HG02885 (cell line): ENCODE measurements around the gene CLEC2D.
"Not testable (repeated sequence)": the region's sequence is repeated elsewhere in the genome, so short reads cannot be mapped to it uniquely, and the experiment has no call there.

Experiments
- ATAC-seq: cut with Tn5 transposase; IDR thresholded peaks from one replicate; pipeline ENCODE4 v1.9.1; 2021; ENCODE audit warnings: mild to moderate bottlenecking; ENCODE audit not compliant: unreplicated experiment, poor library complexity

CLEC2D gene

DNA sequence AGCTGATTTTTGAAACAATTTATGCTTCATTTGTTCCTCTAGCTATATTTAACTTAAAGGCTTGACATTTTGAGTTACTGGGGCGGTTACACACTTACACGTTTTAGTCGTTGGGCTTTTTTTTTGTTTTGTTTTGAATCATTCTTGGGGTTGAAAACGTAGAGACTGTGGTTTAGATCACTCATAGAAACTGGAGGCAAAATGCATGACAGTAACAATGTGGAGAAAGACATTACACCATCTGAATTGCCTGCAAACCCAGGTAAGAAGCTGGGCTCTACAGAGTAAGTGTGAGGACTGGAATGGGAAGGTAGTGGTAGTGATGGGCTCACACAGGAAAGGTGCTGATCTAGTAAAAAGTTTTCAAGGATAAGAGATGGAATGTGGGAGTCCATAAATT, at the start of gene CLEC2D:
Gene CLEC2D (plus strand): TSS at position 180 of the 400 bp plus-strand sequence. CDS start 22 bp downstream, at position 202.
- peak; percentile 58 for ATAC-seq

DNA sequence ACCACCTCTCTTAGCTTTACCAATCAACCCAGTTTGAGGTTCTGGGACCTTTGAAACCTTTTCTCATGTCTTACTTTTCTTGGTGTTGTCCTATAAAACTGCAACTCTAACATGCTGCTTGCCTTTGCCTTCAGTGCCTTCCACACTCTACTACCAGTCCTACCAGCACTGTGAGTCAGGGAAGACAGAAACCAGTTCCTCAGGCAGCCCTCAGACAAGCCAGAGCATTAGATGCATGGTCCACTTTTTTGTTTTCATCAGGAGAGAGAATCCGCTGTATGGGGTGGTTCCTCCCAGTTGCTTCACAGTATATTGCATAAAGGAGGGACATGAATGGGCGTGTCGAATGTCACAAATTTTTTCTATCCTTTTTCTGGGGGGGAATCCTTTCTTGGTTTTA, 44.5 kb upstream of the CLEC2D start:
- ATAC-seq = no peak

GRCh38 chr12:9626291-9626690, 43.2 kb upstream of the CLEC2D start:
- ATAC-seq = no peak

DNA sequence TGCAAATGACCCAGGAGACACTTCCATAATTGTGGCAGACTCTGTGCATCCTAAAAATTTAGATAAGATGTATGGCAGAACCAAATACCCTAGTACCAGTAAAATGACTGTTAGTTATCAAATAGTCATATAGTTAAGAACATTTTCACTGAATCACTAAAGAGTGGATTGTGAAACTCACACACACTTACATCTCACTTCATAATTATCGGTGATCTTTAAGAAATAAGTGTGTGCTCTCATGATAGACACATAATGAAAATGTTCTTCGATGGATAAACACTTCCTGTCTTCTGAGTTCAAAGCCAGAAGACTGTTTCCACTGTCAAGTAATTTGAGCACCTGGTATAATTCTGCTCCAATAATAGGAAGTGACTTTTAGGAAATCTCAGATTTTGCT, 42.7 kb upstream of the CLEC2D start:
- ATAC-seq = no peak

DNA sequence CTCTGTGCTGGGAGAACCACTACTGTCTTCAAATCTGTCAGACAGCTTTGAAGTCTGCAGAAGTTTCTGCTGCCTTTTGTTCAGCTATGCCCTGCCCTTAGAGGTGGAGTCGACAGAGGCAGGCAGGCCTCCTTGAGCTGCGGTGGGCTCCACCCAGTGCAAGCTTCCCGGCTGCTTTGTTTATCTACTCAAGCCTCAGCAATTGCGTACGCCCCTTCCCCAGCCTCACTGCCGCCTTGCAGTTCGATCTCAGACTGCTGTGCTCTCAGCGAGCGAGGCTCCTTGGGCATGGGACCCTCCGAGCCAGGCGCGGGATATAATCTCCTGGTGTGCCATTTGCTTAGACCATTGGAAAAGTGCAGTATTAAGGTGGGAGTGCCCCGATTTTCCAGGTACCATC, 36.7 kb upstream of the CLEC2D start:
- no peak for ATAC-seq

DNA sequence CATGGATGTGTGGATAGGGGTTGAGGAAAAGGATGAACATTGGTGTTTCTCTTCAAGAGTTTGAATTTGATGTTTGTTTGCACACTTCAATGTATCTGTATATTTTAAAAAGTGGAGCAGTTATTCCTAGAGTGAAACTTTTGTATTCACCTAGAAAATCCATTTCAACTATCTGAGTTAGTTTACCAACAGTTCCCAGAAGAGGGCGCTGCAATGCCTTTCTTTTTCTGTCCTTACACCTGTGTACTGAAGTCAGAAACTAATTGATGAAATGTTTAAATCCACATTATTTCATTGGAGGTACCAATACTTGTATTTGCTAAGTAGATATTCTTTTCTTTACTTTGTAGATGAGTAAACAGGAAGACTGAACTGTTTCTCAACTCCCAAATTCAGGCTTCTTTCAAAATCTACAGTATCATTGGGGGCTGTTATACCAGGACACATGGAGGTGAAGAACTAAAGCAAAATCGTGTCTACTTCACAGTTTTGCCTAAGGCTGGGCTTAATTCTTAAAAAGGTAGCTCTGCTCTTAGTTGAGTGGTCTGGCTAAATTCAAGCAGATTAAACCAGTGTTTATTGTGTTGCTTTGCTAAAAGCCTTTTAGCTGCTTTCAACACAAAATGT, 35.2 kb upstream of the CLEC2D start:
- ATAC-seq = no peak

DNA sequence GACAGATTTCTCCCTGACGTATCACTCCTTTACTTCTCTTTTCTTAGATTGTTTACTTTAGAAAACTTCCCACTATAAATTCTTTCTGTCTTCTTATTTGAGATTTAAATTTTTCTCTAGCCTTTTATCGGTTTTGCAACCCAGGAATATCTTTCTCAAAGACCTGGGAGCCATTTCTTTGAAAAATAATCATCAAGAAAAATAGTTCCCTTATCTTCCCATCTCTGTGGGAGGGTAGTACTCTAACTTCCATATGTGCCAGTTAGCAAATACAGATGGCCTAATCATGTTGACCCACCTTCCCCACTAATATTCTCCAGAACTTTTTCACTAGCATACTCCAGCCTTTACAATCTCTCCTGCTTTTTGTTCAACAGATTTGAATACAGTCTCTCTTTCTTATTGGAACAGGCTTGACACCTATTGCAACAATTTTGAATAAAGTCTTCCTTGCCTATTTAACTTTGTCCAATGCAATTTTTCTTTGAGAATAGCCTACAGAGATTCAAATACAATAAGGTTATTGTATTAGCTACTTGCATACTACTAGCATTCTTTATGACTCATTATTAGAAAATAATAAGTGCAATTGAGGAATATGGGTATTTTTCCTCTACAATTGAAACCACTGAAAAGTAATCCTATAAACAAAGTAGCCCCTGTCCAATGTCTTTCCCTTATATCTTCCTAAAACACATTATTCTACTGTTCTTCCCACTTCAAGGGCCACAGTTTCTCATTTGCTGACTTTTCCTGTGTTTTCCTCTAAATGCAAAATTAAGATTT, 34.4 kb upstream of the CLEC2D start:
- no peak for ATAC-seq

GRCh38 chr12:9636150-9636850, 33.2 kb upstream of the CLEC2D start:
- no peak for ATAC-seq

DNA sequence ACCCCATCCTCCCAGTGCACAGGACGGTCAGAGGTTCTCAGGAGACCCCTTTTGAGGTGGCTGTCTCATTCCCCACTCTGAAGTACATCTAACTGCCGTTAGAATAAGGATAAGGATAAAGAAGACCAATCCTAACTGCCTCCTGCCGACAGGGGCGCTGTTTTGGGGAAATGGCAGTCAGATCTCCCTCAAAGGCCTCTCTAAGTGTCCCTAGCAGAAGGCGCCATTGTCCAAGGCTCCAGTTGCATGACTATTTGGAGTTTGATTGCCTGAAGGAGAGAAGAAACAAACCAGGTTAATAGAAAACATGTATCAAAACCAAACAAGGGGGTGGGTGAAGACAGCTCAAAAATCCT, 32.7 kb upstream of the CLEC2D start:
- ATAC-seq = no peak

DNA sequence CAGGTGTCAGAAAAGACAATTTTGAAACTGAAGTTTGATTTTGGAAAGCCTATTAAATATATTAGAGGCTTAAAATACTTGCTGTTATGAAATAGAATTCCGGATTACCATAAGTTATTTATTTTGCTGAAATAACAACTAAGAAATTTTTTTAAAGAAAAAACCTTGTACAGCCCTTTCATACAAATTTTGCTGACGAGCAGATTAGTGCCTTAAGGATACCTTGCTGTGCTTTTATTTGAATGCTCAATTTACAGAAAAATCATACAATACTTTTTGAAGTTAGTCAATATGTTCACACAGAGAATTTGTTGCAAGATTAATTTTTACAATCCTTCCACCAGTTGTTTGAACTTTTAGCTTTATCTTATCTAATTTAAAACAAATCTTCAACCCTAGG, 29.5 kb upstream of the CLEC2D start:
- ATAC-seq = no peak

DNA sequence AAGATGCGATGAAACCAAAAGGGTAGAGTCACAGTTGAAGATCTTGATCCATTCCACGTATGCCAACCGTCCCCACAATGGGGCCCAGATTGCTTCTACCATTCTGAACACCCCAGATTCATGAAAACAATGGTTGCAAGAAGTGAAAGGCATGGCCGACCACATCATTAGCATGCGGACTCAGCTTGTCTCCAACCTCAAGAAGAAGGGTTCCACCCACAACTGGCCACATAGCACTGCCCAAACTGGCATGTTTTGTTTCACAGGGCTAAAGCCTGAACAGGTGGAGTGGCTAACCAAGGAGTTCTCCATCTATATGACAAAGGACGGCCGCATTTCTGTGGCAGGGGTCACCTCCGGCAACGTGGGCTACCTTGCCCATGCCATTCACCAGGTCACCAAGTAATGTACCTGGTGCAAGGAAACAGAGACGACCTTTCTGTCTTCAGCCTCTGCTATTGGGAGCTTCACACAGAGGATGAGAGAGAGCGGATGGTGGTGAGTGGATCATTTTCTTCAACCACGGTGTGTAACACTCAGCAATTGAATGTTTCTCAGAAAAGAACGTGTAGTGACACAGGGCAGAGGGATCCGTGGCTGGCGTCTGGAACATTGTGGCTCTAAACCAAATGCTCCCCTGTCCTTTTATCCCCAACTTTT, 26.8 kb upstream of the CLEC2D start:
- ATAC-seq = peak; percentile 60

GRCh38 chr12:9643266-9643660, 26.2 kb upstream of the CLEC2D start:
- no peak for ATAC-seq

DNA sequence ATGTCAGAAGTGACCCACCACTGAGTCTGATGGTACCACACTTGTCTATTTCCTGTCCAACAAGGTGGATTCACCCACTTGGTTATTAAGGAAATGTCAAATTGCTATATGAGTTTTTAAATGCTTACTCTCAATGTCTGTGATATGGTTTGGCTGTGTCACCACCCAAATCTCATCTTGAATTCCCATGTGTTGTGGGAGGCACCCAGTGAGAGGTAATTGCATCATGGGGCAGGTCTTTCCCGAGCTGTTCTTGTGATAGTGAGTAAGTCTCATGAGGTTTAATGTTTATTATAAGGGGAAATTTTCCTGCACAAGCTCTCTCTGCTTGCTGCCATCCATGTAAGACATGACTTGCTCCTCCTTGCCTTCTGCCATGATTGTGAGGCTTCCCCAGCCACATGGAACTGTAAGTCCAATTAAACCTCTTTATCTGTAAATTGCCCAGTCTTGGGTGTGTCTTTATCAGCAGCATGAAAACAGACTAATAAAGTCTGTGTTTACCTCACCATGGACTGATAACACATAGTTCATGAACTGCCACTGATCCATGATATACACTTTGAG, 24.4 kb upstream of the CLEC2D start:
- not testable (repeated sequence) for ATAC-seq

DNA sequence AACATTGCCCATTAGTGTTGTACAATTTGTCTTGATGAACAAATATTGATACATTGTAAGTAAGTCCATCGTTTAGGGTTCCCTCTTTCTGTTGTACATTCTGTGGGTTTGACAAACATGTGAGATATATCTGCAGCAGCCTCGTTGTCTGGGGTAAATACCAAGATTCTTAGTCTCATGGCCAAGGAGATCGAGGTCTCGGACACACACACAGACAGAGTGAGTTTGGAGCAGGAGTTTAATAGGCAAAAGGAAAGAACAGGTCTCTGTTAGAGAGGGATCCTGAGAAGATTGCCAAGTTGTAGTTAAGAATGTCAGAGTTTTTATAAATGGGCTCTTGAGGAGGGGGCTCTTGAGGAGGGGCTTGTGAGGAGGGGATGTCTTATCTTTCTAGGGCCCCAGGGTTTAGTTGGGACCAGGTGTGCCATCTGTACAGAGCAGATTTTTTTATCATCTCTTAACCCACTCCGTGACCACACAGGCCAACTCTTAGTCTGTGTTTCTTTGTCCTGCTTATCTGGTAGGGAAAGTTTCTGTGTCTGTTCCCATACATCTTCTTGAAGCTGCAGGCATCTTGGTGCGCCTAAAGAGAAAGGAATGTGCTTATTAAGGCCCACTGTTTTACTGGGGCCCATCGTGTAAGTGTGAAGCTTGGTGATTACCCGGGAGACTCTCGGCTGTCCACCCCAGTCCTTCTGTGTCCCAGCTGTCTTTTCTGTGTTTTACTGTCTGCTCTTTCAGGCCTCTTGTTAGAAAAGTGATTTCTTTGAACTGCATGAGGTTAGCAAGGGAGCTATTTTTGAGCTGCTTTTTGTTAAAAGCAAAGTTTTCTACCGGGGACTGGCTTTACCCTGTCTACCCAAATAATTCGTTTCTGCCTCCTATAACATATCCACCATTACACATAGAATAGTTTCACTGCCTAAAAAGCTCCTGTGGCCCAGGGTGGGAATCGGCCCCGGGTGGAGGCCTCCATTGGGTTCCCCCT, 22.4 kb upstream of the CLEC2D start:
- ATAC-seq = peak; percentile 5

GRCh38 chr12:9647825-9648700, 21.4 kb upstream of the CLEC2D start:
- peak; percentile 71 for ATAC-seq

- ATAC-seq = no peak
Measured at GRCh38 chr12:9648701-9649531, 20.6 kb upstream of the CLEC2D start.

DNA sequence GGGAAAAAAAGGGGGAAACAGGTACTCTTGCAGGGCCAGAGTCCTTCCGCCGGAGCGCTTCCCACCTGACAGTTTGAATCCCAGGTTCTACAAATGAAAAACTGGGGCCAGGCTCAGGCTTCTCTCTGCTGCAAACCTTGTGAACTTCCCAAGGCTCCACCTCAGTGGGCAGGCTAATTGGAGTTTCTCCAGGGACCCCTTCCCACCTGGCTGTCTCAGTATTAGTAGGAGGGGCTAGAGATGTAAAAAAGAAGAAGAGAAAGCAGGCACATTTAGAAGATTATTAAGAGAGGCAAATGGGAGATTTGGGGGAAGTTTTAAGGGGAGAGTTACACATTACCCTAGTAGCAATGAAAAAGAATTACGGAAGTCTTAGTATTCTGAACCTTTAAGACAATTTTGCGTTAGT, 20.0 kb upstream of the CLEC2D start:
- no peak for ATAC-seq

DNA sequence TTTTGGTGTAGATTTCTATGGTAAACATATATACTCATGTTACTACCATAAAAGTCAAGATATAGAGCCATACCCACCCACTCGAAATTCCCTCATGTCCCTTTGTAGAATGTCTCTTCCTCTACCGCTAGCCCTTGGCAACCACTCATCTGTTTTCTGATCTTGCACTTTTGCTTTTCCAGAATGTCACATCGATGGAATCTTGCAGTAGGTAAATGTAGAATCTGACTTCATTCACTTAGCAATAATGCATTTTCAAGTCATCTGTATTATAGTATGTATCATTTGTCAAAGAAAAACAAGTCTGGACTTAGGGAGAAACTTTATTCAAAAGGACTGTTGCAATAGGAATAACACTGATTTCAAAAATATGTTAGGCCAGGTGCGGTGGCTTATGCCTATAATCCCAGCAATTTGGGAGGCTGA, 19.3 kb upstream of the CLEC2D start:
- ATAC-seq = no peak
